ENCODE results near the gene GATB. TPM values are rescaled to one million over a fixed set of nuclear protein-coding genes. Genes with fewer than 3 reads are reported as not detected.
"Not testable (repeated sequence)": the region's sequence is repeated elsewhere in the genome, so short reads cannot be mapped to it uniquely, and the experiment has no call there.

Gene GATB
- total RNA-seq, 1 experiment from 2014 or later: 29.6 TPM

- Mint-ChIP-seq H3K27me3 (ENCODE audit: insufficient read depth, unreplicated experiment) (no peaks in the 10 kb centered on the region), H3K4me1 (ENCODE audit: low read depth, unreplicated experiment) (no peaks in the 10 kb centered on the region), H3K27ac (ENCODE audit: unreplicated experiment) (no peak overlapping the region), H3K4me3 (ENCODE audit: unreplicated experiment) (no peak overlapping the region), H3K9me3 (ENCODE audit: unreplicated experiment) (no peaks in the 10 kb centered on the region), H3K36me3 (ENCODE audit: insufficient read depth, unreplicated experiment) (no peaks in the 10 kb centered on the region)
- POLR2A ChIA-PET: no interaction called here
- DNase-seq: no peak
- intact Hi-C loops (cut with micrococcal nuclease; ENCODE audit: unreplicated experiment): no loop called here
- no TSS peak for BruUV-seq (replicated peaks)
- H3K9me3 ChIP-seq: no peaks in the 10 kb centered on the region
- H3K36me3 ChIP-seq (ENCODE audit: control insufficient read depth, insufficient read depth, low read length): no peaks in the 10 kb centered on the region
- CTCF ChIA-PET: no interaction called here
- H3K4me1 ChIP-seq: no peaks in the 10 kb centered on the region
- no peaks in the 10 kb centered on the region for H3K27me3 ChIP-seq (replicated peaks; ENCODE audit: control insufficient read depth, insufficient read depth, low read length)
- TF ChIP-seq, protein P1, sequence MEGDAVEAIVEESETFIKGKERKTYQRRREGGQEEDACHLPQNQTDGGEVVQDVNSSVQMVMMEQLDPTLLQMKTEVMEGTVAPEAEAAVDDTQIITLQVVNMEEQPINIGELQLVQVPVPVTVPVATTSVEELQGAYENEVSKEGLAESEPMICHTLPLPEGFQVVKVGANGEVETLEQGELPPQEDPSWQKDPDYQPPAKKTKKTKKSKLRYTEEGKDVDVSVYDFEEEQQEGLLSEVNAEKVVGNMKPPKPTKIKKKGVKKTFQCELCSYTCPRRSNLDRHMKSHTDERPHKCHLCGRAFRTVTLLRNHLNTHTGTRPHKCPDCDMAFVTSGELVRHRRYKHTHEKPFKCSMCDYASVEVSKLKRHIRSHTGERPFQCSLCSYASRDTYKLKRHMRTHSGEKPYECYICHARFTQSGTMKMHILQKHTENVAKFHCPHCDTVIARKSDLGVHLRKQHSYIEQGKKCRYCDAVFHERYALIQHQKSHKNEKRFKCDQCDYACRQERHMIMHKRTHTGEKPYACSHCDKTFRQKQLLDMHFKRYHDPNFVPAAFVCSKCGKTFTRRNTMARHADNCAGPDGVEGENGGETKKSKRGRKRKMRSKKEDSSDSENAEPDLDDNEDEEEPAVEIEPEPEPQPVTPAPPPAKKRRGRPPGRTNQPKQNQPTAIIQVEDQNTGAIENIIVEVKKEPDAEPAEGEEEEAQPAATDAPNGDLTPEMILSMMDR (IDR thresholded peaks at IDR 0.05; ENCODE audit: insufficient read depth in 1 of 2, low read depth in 1 of 2, low read length in 1 of 2, severe bottlenecking in 1 of 2, unreplicated experiment in 1 of 2): no peak
- no peak overlapping the region for H3K4me3 ChIP-seq (ENCODE audit: low read depth, low read length)
These were observed 17.5 kb downstream of the GATB start for GRCh38 chr4:151743128-151743854.

DNA sequence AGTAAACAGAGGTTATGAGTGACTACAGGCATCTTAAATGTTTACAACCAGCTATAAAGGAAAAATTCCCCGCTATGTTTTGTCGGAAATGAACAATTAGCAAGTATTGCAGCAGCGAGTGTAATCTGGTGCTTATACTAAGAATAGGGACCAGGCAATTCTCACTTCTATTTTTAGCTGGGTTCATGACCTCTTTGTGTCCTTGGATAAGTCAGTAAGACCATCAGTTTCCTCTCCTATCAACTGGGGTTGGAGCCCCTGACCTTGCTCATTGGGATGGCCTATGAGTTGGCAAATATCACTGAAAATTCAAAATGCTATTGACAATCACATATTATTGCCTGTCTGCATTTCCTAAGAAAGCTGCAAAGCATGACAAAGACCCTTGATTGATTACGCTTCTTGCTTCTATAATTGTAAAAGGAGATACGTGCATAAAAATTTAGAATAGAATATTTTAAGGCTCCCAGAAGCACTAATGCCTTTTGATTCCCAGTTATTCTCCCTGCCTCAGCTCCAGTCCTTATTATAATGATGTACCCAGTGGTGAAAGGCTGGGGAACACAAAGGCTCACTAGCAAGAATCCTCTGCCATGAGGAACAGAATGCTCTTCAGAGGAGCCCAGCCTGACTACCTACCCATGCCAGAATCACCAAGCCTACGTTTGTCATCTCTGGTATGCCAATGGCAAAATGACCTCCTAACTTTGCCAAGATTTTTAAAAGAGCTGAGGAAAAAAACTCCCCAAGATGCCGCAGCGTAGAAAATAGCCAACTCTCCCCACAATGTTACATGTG lies 21.9 kb downstream of the GATB start:
- POLR2A ChIA-PET: no interaction called here
- BruUV-seq (replicated peaks): no TSS peak

DNA sequence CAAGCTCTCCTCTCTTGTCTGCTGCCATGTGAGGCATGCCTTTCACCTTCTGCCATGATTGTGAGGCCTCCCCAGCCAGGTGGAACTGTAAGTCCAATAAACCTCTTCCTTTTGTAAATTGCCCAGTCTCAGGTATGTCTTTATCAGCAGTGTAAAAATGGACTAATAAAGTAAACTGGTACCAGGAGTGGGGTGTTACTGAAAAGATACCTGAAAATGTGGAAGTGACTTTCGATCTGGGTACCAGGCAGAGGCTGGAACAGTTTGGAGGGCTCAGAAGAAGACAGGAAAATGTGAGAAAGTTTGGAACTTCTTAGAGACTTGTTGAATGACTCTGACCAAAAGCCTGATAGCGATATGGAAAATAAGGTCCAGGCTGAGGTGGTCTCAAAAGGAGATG lies 24.0 kb downstream of the GATB start:
- H3K36me3 ChIP-seq (ENCODE audit: control insufficient read depth, insufficient read depth, low read length); POLR2A ChIA-PET; H3K4me1 Mint-ChIP-seq (ENCODE audit: low read depth, unreplicated experiment); H3K36me3 Mint-ChIP-seq (ENCODE audit: insufficient read depth, unreplicated experiment); H3K4me3 ChIP-seq (ENCODE audit: low read depth, low read length); H3K9me3 ChIP-seq; intact Hi-C loops (cut with micrococcal nuclease; ENCODE audit: unreplicated experiment); BruUV-seq (replicated peaks); CTCF ChIA-PET; H3K27me3 ChIP-seq (replicated peaks; ENCODE audit: control insufficient read depth, insufficient read depth, low read length); DNase-seq; H3K27me3 Mint-ChIP-seq (ENCODE audit: insufficient read depth, unreplicated experiment); H3K4me1 ChIP-seq; H3K27ac Mint-ChIP-seq (ENCODE audit: unreplicated experiment); H3K4me3 Mint-ChIP-seq (ENCODE audit: unreplicated experiment): not testable (repeated sequence)
- peaks cover 10% of the 10 kb centered on the region for H3K9me3 Mint-ChIP-seq (ENCODE audit: unreplicated experiment)

More for the DNA sequence above, 21.9 kb downstream of the GATB start:
- no peak overlapping the region for H3K4me3 ChIP-seq (ENCODE audit: low read depth, low read length)
- intact Hi-C loops (cut with micrococcal nuclease; ENCODE audit: unreplicated experiment): no loop called here
- TF ChIP-seq, protein P1 (IDR thresholded peaks at IDR 0.05; ENCODE audit: insufficient read depth in 1 of 2, low read depth in 1 of 2, low read length in 1 of 2, severe bottlenecking in 1 of 2, unreplicated experiment in 1 of 2): no peak
- no peaks in the 10 kb centered on the region for H3K36me3 ChIP-seq (ENCODE audit: control insufficient read depth, insufficient read depth, low read length)
- Mint-ChIP-seq H3K4me1 (ENCODE audit: low read depth, unreplicated experiment) (no peaks in the 10 kb centered on the region), H3K4me3 (ENCODE audit: unreplicated experiment) (no peak overlapping the region), H3K36me3 (ENCODE audit: insufficient read depth, unreplicated experiment) (no peaks in the 10 kb centered on the region), H3K27me3 (ENCODE audit: insufficient read depth, unreplicated experiment) (no peaks in the 10 kb centered on the region), H3K27ac (ENCODE audit: unreplicated experiment) (no peak overlapping the region), H3K9me3 (ENCODE audit: unreplicated experiment) (peaks cover 10% of the 10 kb centered on the region)
- CTCF ChIA-PET: no interaction called here
- no peaks in the 10 kb centered on the region for H3K9me3 ChIP-seq
- no peaks in the 10 kb centered on the region for H3K4me1 ChIP-seq
- no peak for DNase-seq
- H3K27me3 ChIP-seq (replicated peaks; ENCODE audit: control insufficient read depth, insufficient read depth, low read length): no peaks in the 10 kb centered on the region
